DND-41 (cell line): ENCODE data around the gene GIMAP8.
"Not testable (repeated sequence)": the region's sequence is repeated elsewhere in the genome, so short reads cannot be mapped to it uniquely, and the experiment has no call there.

Source experiments
- EZH2 ChIP-seq: IDR thresholded peaks from 3 replicates; pipeline ENCODE4 v1.6.1; 2012; ENCODE audit warnings: borderline replicate concordance, low read depth, mild to moderate bottlenecking, moderate library complexity, low read length, inconsistent platforms; ENCODE audit not compliant: severe bottlenecking
- TF ChIP-seq, protein P1 (sequence below): IDR thresholded peaks from 2 replicates; pipeline ENCODE4 v1.5.1; 2012; ENCODE audit warnings: borderline replicate concordance, low read length, moderate library complexity, mild to moderate bottlenecking; ENCODE audit not compliant: poor library complexity, severe bottlenecking; ENCODE audit errors: extremely low read depth

DNA sequence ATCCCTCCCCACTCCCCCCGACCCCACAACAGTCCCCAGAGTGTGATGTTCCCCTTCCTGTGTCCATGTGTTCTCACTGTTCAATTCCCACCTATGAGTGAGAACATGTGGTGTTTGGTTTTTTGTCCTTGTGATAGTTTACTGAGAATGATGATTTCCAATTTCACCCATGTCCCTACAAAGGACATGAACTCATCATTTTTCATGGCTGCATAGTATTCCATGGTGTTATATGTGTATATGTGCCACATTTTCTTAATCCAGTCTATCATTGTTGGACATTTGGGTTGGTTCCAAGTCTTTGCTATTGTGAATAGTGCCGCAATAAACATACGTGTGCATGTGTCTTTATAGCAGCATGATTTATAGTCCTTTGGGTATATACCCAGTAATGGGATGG is 43.0 kb downstream of the GIMAP8 start:
- TF ChIP-seq, protein P1, sequence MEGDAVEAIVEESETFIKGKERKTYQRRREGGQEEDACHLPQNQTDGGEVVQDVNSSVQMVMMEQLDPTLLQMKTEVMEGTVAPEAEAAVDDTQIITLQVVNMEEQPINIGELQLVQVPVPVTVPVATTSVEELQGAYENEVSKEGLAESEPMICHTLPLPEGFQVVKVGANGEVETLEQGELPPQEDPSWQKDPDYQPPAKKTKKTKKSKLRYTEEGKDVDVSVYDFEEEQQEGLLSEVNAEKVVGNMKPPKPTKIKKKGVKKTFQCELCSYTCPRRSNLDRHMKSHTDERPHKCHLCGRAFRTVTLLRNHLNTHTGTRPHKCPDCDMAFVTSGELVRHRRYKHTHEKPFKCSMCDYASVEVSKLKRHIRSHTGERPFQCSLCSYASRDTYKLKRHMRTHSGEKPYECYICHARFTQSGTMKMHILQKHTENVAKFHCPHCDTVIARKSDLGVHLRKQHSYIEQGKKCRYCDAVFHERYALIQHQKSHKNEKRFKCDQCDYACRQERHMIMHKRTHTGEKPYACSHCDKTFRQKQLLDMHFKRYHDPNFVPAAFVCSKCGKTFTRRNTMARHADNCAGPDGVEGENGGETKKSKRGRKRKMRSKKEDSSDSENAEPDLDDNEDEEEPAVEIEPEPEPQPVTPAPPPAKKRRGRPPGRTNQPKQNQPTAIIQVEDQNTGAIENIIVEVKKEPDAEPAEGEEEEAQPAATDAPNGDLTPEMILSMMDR = not testable (repeated sequence)
- TF ChIP-seq EZH2 = not testable (repeated sequence)
